ENCODE data around the gene SUMF1.

Gene SUMF1

DNA sequence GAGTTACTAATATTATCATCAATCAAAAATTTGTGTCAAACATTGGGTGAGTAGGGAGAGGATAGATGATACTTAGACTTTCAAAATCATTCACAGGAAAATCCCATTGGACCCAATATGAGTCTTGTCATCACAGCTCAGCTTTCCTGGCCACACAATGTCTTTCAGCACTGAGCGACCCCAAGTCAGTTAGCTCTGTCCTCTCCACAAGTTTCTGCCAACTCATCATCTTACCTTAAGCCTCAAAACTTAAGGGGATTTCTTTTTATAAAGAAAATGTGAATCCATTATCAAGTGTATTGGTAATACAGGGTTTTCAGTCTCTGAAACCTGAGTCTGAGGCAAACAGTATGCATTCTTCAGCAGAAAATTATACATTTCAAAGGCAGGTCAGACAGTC is 55.8 kb downstream of the SUMF1 start:
- in situ Hi-C loops (cut with HindIII; ENCODE audit: low sequenced_read_pairs): no loop called here
- TF ChIP-seq, protein P1, sequence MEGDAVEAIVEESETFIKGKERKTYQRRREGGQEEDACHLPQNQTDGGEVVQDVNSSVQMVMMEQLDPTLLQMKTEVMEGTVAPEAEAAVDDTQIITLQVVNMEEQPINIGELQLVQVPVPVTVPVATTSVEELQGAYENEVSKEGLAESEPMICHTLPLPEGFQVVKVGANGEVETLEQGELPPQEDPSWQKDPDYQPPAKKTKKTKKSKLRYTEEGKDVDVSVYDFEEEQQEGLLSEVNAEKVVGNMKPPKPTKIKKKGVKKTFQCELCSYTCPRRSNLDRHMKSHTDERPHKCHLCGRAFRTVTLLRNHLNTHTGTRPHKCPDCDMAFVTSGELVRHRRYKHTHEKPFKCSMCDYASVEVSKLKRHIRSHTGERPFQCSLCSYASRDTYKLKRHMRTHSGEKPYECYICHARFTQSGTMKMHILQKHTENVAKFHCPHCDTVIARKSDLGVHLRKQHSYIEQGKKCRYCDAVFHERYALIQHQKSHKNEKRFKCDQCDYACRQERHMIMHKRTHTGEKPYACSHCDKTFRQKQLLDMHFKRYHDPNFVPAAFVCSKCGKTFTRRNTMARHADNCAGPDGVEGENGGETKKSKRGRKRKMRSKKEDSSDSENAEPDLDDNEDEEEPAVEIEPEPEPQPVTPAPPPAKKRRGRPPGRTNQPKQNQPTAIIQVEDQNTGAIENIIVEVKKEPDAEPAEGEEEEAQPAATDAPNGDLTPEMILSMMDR (IDR thresholded peaks at IDR 0.05; ENCODE audit: low read depth, low read length): no peak

DNA sequence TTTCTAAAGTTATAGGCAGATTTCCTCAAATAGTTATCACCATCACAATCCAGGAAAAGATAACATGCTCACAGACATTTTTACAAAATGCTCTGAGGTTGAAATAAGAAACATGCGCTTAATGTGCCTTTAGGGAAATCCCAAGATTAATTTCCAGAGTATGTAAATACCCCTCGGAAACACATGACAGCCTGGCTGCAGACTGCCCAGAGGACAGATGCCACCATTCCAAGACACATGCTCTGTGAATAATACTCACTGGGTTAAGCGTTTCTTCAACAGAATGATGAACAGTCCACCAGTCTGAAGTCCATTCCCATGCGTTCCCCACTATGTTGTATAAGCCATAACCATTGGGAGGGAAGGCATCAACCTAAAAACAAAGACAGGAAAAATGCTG is 56.5 kb downstream of the SUMF1 start:
- no peak for DNase-seq (ENCODE audit: low read depth, low spot score)
- H3K4me3 ChIP-seq (ENCODE audit: low read depth, low read length): no peak overlapping the region
- TF ChIP-seq, protein P1 (IDR thresholded peaks at IDR 0.05; ENCODE audit: low read depth, low read length): no peak
- in situ Hi-C loops (cut with HindIII; ENCODE audit: low sequenced_read_pairs): no loop called here

More for the DNA sequence above, 55.8 kb downstream of the SUMF1 start:
- no peak for DNase-seq (ENCODE audit: low read depth, low spot score)
- H3K4me3 ChIP-seq (ENCODE audit: low read depth, low read length): no peak overlapping the region

DNA sequence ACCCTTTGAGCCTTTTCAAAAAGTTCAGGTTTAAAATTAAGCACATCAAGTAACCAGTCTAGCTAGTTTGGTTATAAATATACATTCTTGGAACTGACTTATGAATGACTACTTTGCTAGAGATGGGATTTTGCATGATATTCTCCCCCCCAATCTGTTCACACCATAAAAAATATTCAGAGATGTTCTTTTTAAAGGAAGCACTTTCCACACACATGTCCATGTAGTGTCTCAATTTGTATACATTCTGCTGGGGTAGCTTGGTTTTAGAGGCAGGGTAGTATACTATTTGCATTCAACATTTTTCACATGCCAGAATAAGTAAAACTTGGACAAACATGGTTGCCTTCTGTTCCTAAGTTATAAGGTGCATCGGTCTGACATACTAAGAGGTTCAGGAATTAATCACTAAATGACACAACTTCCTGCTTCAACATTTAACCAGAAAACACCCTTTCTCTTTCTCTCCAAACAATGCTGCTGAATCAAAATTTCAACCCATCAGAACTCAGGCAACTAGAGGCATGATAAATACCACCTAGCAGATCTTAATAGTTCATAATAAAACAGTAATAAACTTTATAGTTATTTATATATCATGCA is 57.0 kb downstream of the SUMF1 start:
- H3K4me3 ChIP-seq (ENCODE audit: low read depth, low read length): no peak overlapping the region
- DNase-seq (ENCODE audit: low read depth, low spot score): no peak
- TF ChIP-seq, protein P1 (IDR thresholded peaks at IDR 0.05; ENCODE audit: low read depth, low read length): no peak
- in situ Hi-C loops (cut with HindIII; ENCODE audit: low sequenced_read_pairs): no loop called here

DNA sequence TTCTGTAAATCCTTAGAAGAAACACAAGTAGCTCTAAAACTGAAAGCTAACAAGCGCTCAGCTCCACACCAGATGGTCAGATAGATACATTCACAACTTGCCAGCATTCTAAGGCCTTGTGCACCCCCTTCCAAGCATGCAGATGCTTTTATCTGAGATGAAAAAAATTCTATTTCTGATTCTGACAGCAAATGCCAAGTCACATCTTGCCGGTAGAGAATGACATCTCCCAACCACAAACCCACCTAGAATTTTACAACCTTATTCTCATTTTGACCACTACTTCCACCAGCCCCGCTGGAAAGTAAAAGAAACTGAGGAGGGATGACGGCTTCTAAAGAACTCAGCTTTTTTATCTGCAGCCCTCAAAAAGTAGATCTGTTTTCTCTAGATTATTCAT is 57.7 kb downstream of the SUMF1 start:
- in situ Hi-C loops (cut with HindIII; ENCODE audit: low sequenced_read_pairs): no loop called here

DNA sequence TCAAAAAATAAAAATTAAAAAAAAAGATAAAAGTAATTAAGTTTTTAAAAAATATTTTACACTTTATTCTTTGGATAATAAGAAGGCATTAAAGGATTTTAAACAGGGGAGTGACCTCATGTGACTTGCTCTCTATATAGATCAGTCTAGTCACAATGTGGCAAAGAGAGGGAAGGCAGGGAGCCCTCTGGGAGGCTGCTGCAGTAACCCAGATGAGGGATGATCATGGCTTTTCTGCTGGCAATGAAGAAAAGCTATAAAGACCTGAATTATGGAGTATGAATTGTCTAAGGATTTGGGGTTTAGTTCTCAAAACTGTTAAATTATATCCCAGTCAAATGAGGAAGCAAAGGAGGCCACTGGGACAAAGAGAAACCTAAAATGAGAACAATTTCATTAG is 58.1 kb downstream of the SUMF1 start:
- in situ Hi-C loops (cut with HindIII; ENCODE audit: low sequenced_read_pairs): no loop called here
- TF ChIP-seq, protein P1 (IDR thresholded peaks at IDR 0.05; ENCODE audit: low read depth, low read length): no peak
- DNase-seq (ENCODE audit: low read depth, low spot score): no peak
- H3K4me3 ChIP-seq (ENCODE audit: low read depth, low read length): no peak overlapping the region

More for the DNA sequence above, 57.7 kb downstream of the SUMF1 start:
- TF ChIP-seq, protein P1 (IDR thresholded peaks at IDR 0.05; ENCODE audit: low read depth, low read length): no peak
- no peak overlapping the region for H3K4me3 ChIP-seq (ENCODE audit: low read depth, low read length)
- DNase-seq (ENCODE audit: low read depth, low spot score): no peak

DNA sequence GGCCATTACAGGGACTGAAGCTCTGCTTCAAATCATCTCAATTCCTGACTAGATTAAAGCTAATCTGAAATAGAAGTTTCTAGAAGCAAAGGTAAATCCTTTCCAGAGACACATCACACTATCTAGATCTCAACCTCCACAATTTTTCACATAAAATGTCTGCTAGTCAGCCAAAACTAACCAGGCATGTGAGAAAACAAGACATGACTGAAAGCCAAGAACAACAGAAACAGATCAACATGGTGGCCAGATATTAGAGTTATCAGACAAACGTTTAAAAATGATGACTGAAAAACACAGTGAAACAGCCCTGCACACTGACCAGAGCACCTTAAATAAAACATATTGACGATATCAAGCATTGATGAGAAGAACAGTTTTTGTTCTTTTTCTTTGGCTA is 59.1 kb downstream of the SUMF1 start:
- in situ Hi-C loops (cut with HindIII; ENCODE audit: low sequenced_read_pairs): no loop called here
- no peak overlapping the region for H3K4me3 ChIP-seq (ENCODE audit: low read depth, low read length)
- DNase-seq (ENCODE audit: low read depth, low spot score): no peak
- TF ChIP-seq, protein P1 (IDR thresholded peaks at IDR 0.05; ENCODE audit: low read depth, low read length): no peak

All from astrocyte of the spinal cord (primary cell).